DND-41 (cell line): ENCODE results near the gene TRIM33.

ENCODE experiments used
- CTCF ChIP-seq: IDR thresholded peaks from 2 replicates; pipeline ENCODE4 v1.5.1; 2012; ENCODE audit warnings: borderline replicate concordance, low read length, moderate library complexity, mild to moderate bottlenecking; ENCODE audit not compliant: poor library complexity, severe bottlenecking; ENCODE audit errors: extremely low read depth
- EZH2 ChIP-seq: IDR thresholded peaks from 3 replicates; pipeline ENCODE4 v1.6.1; 2012; ENCODE audit warnings: borderline replicate concordance, low read depth, mild to moderate bottlenecking, moderate library complexity, low read length, inconsistent platforms; ENCODE audit not compliant: severe bottlenecking

DNA sequence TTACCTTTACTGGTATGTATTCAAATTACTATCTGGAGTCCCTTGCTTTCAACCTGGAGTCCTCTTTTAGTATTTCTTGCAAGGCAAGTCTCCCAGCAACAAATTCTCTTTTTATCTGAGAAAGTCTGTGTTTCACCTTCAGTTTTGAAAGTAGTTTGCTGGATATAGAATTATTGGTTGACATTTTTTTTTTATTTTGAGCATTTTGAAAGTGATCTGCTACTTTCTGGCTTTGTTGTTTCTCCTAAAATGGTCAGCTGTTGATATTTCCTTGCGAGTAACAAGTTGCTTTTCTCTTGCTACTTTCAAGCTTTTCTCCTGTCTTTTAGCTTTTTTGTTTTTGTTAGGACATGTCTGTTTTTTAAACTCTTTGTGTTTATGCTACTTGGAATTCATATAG is 126.1 kb downstream of the TRIM33 start:
- TF ChIP-seq CTCF: no peak
- TF ChIP-seq EZH2: no peak
